BJ (cell line): ENCODE measurements around the gene LPIN3. TPM values are rescaled to one million over a fixed set of nuclear protein-coding genes. Genes with fewer than 3 reads are reported as not detected.

Source experiments
- CTCF ChIA-PET: fragments of 350-600 bp; formaldehyde crosslinking; extraction: SDS; loops from one replicate; lab custom pipeline; 2021; ENCODE audit warnings: antibody characterized with exemption, inconsistent platforms; lab: Yijun Ruan, JAX
- POLR2A ChIA-PET: fragments of 300-600 bp; sonication (Branson Sonifier 250); formaldehyde crosslinking; extraction: SDS; loops from one replicate; lab custom pipeline; 2021; ENCODE audit warnings: antibody characterized with exemption; lab: Charles Lee
- DNase-seq: peaks from one replicate; pipeline ENCODE4 v3.0.0-alpha.2; 2011; ENCODE audit warnings: low read depth
- H3K27me3 ChIP-seq: 2 replicates; pipeline ENCODE4 v1.6.0; 2011; ENCODE audit warnings: low read length; ENCODE audit not compliant: control insufficient read depth, insufficient read depth
- H3K36me3 ChIP-seq: 2 replicates; pipeline ENCODE4 v1.5.1; 2011; ENCODE audit warnings: low read length; ENCODE audit not compliant: control insufficient read depth, insufficient read depth
- H3K4me3 ChIP-seq: 2 replicates; pipeline ENCODE4 v1.5.1; 2011; ENCODE audit warnings: low read depth, mild to moderate bottlenecking, control low read depth, low read length
- polyA plus RNA-seq: library from polyadenylated mRNA; depleted of rRNA; stranded (reverse); fragments of >200 nt; gene quantifications from 2 replicates; pipeline ENCODE4 v1.2.3, GENCODE V29; 2011
- TF ChIP-seq, protein P1 (sequence below): IDR thresholded peaks from 2 replicates; pipeline ENCODE4 v1.5.1; 2011; ENCODE audit warnings: low read depth, mild to moderate bottlenecking, control low read depth, inconsistent platforms, low read length, moderate library complexity; ENCODE audit not compliant: insufficient read depth

Gene LPIN3
- polyA plus RNA-seq, 1 experiment, result 11.5 TPM

DNA sequence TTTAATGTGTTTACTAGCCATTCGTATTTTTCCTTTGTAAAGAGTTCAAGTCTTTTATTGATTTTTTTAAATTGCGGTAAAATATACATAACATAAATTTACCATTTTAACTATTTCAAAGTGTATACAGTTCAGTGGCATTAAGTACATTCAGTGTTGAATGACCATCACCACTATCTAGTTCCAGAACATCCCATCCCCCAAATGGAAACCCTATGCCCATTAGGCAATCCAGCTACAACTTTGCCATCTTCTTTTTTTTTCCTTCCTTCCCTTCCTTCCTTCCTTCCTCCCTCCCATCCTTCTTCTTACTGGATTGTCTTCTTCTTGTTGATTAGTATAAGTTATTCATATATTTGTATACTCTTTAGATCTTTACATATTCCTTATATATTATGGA lies 8.6 kb downstream of the LPIN3 start:
- no peak for DNase-seq
- TF ChIP-seq, protein P1, sequence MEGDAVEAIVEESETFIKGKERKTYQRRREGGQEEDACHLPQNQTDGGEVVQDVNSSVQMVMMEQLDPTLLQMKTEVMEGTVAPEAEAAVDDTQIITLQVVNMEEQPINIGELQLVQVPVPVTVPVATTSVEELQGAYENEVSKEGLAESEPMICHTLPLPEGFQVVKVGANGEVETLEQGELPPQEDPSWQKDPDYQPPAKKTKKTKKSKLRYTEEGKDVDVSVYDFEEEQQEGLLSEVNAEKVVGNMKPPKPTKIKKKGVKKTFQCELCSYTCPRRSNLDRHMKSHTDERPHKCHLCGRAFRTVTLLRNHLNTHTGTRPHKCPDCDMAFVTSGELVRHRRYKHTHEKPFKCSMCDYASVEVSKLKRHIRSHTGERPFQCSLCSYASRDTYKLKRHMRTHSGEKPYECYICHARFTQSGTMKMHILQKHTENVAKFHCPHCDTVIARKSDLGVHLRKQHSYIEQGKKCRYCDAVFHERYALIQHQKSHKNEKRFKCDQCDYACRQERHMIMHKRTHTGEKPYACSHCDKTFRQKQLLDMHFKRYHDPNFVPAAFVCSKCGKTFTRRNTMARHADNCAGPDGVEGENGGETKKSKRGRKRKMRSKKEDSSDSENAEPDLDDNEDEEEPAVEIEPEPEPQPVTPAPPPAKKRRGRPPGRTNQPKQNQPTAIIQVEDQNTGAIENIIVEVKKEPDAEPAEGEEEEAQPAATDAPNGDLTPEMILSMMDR, result no peak
- Histone ChIP-seq H3K4me3 (no peak overlapping the region), H3K27me3 (no peaks in the 10 kb centered on the region), H3K36me3 (peaks cover 20% of the 10 kb centered on the region)
- ChIA-PET POLR2A (no interaction called here), CTCF (interaction anchor here (2.4 kb wide), 1 partner anchor 9 kb away, joined by 7 read pairs; the partner anchor contains the start of gene LPIN3)

GRCh38 chr20:41349943-41350342 lies 9.3 kb downstream of the LPIN3 start:
- Histone ChIP-seq H3K27me3 (no peaks in the 10 kb centered on the region), H3K4me3 (no peak overlapping the region), H3K36me3 (peaks cover 22% of the 10 kb centered on the region)
- CTCF ChIA-PET, result interaction anchor here (2.4 kb wide), 1 partner anchor 9 kb away, joined by 7 read pairs; the partner anchor contains the start of gene LPIN3
- POLR2A ChIA-PET, result no interaction called here
- no peak for DNase-seq
- TF ChIP-seq, protein P1, result no peak

DNA sequence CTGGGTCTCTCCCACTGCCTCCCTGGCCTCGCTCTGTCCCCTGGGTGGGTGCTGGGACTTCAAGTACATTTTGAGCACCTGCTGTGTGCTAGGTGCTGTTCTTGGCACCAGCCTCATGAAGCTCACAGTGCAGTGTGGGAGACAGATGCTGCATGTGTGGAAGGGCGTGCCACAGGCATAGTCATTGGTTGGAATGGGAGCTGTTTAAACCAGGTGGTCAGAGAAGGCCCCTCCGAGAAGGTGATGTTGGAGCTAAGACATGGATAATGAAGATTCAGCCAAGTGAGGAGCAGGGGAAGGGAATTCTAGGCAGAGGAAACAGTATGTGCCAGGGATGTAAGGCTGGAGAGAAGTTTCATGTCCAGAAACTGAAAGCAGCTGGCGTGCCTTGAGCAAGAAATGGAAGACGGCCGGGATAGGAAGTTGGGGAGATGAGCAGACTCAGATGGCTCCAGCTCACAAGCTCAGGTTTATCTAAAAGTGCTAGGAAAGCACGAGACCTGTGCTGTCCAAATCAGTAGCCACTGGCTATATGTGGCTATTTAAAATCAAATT lies 9.9 kb downstream of the LPIN3 start:
- DNase-seq, result no peak
- POLR2A ChIA-PET, result no interaction called here
- TF ChIP-seq, protein P1, result no peak
- Histone ChIP-seq H3K4me3 (no peak overlapping the region), H3K27me3 (no peaks in the 10 kb centered on the region), H3K36me3 (peaks cover 25% of the 10 kb centered on the region)
- CTCF ChIA-PET, result interaction anchor here (0.6 to 2.4 kb wide), 3 partner anchors 10 to 194 kb away, joined by 3 to 7 read pairs (median 3); partner anchors contain the start of gene LPIN3

DNA sequence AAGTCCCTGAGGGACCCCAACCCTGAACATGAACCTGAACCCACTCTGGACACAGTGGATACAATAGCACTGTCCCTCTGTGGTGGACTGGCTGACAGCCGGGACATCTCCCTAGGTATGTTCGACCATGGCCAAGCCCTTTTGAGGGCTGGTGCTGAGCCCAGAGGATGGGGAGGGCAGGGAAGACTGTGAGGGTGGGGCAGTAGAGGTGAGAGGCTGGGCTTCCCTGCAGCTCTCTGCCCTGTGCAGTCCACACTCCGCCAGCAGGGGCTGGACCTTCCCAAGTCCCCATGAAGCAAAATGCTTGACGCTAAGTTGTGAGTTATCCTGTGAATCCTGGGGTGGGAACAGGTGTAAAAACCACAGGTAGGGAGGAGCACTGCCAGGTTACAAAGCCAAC lies 11.5 kb downstream of the LPIN3 start:
- no peak for DNase-seq
- POLR2A ChIA-PET, result no interaction called here
- H3K36me3 ChIP-seq, result peaks cover 29% of the 10 kb centered on the region
- no peak overlapping the region for H3K4me3 ChIP-seq
- no peaks in the 10 kb centered on the region for H3K27me3 ChIP-seq
- CTCF ChIA-PET, result interaction anchor here (2.3 kb wide), 1 partner anchor 12 kb away, joined by 6 read pairs; the partner anchor contains the start of gene LPIN3
- TF ChIP-seq, protein P1, result peak; percentile 22; the same call in 1 of the 2 replicates

- DNase-seq, result no peak
- ChIA-PET POLR2A (no interaction called here), CTCF (interaction anchor here (0.9 to 2.3 kb wide), 2 partner anchors 13 to 58 kb away, joined by 3 to 6 read pairs; partner anchors contain the start of gene LPIN3)
- H3K4me3 ChIP-seq, result no peak overlapping the region
- TF ChIP-seq, protein P1, result no peak
- no peaks in the 10 kb centered on the region for H3K27me3 ChIP-seq
- peaks cover 34% of the 10 kb centered on the region for H3K36me3 ChIP-seq
Measured at GRCh38 chr20:41352666-41353065, 12.0 kb downstream of the LPIN3 start.
